Activated CD8-positive, alpha-beta T cell treated with anti-CD3 and anti-CD28 coated beads for 36 hours (primary cell): ENCODE results near the gene HMGN4. TPM values are rescaled to one million over a fixed set of nuclear protein-coding genes. Genes with fewer than 3 reads are reported as not detected.

Source experiments
- ATAC-seq: fragments of 200-7000 bp; cut with Tn5 transposase; one replicate; pipeline ENCODE4 v1.10.0; 2021; ENCODE audit warnings: mild to moderate bottlenecking, moderate library complexity
- CTCF ChIA-PET: fragments of 350-600 bp; sonication (Branson Sonifier 250); formaldehyde crosslinking; loops from one replicate; lab custom pipeline; 2021; ENCODE audit warnings: antibody characterized with exemption; lab: Charles Lee
- POLR2A ChIA-PET: fragments of 350-600 bp; sonication (Branson Sonifier 250); formaldehyde crosslinking; loops from one replicate; lab custom pipeline; 2021; ENCODE audit warnings: antibody characterized with exemption; lab: Charles Lee
- DNase-seq: peaks from one replicate; pipeline ENCODE4 v3.0.0-alpha.2; 2020
- H3K27ac Mint-ChIP-seq: one replicate; pipeline ENCODE4 v1.8.0; 2021; ENCODE audit warnings: mild to moderate bottlenecking, mixed read lengths
- H3K27me3 Mint-ChIP-seq: one replicate; pipeline ENCODE4 v1.8.0; 2021; ENCODE audit warnings: mixed read lengths
- H3K36me3 Mint-ChIP-seq: one replicate; pipeline ENCODE4 v1.8.0; 2021; ENCODE audit warnings: low read depth, mixed read lengths
- H3K4me1 Mint-ChIP-seq: one replicate; pipeline ENCODE4 v1.8.0; 2021; ENCODE audit warnings: low read depth, mixed read lengths
- H3K4me3 Mint-ChIP-seq: one replicate; pipeline ENCODE4 v1.8.0; 2021; ENCODE audit warnings: mild to moderate bottlenecking, moderate library complexity, mixed read lengths
- H3K9me3 Mint-ChIP-seq: one replicate; pipeline ENCODE4 v1.8.0; 2021; ENCODE audit warnings: mixed read lengths
- intact Hi-C: fragments of 100-400 bp; cut with micrococcal nuclease; formaldehyde crosslinking; loops from one replicate; pipeline ENCODE4 v1.10.0; 2022
- total RNA-seq, 2 experiments: library from RNA; stranded (reverse); gene quantifications; one replicate each; pipeline ENCODE4 v1.2.3, GENCODE V29; 2021
- TF ChIP-seq, protein P1 (sequence below): fragments of 200-600 bp; IDR thresholded peaks from one replicate; pipeline ENCODE4 v1.8.0; 2022; ENCODE audit warnings: antibody characterized with exemption, mild to moderate bottlenecking

HMGN4 gene
- total RNA-seq, 2 experiments from 2014 or later: 80.2 to 83.3 TPM

DNA sequence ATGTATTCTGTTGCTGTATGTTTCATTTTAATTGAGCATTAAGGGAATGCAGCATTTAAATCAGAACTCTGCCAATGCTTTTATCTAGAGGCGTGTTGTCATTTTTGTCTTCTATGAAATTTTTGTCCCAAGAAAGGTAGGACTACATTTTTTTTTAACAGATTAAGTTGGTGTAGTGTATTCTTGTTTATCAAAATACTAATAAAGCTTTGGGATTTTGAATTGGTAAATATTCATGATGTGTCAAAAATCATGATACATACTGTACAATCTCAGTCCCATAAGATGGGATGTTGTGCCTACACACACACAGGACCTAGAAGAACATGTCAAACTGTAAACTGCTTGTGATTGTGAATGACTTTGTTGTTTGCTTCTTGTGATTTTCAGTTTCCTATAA lies 11.2 kb upstream of the HMGN4 start:
- H3K9me3 Mint-ChIP-seq: no peaks in the 10 kb centered on the region
- TF ChIP-seq, protein P1, sequence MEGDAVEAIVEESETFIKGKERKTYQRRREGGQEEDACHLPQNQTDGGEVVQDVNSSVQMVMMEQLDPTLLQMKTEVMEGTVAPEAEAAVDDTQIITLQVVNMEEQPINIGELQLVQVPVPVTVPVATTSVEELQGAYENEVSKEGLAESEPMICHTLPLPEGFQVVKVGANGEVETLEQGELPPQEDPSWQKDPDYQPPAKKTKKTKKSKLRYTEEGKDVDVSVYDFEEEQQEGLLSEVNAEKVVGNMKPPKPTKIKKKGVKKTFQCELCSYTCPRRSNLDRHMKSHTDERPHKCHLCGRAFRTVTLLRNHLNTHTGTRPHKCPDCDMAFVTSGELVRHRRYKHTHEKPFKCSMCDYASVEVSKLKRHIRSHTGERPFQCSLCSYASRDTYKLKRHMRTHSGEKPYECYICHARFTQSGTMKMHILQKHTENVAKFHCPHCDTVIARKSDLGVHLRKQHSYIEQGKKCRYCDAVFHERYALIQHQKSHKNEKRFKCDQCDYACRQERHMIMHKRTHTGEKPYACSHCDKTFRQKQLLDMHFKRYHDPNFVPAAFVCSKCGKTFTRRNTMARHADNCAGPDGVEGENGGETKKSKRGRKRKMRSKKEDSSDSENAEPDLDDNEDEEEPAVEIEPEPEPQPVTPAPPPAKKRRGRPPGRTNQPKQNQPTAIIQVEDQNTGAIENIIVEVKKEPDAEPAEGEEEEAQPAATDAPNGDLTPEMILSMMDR: no peak
- H3K27me3 Mint-ChIP-seq: no peaks in the 10 kb centered on the region
- peaks cover 28% of the 10 kb centered on the region for H3K4me1 Mint-ChIP-seq
- intact Hi-C loops: no loop called here
- no peak overlapping the region for H3K27ac Mint-ChIP-seq
- no peak for ATAC-seq
- DNase-seq: no peak
- CTCF ChIA-PET: no interaction called here
- POLR2A ChIA-PET: interaction anchor here (0.8 kb wide), 1 partner anchor 10 kb away, joined by 3 read pairs; no protein-coding TSS in a partner anchor
- peaks cover 1% of the 10 kb centered on the region for H3K36me3 Mint-ChIP-seq
- no peak overlapping the region for H3K4me3 Mint-ChIP-seq

DNA sequence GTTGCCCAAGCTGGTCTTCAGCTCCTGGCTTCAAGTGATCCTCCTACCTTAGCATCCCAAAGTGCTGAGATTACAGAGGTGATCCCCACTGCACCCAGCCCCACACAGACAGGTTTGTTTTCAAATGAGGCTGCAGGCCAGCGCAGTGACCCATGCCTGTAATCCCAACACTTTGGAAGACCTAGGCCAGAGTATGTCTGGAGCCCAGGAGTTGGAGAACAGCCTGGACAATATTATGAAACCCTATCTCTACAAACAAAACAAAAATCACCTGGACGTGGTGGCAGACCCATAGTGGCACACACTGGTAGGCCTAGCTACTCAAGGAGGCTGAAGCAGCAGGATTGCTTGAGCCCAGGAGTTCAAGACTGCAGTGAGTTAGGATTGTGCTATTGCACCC lies 8.0 kb upstream of the HMGN4 start:
- CTCF ChIA-PET: no interaction called here
- DNase-seq (no peak), ATAC-seq (no peak)
- TF ChIP-seq, protein P1: no peak
- intact Hi-C loops: loop anchor here (5.0 kb wide), 1 partner anchor 58 kb away; no protein-coding TSS in a partner anchor
- POLR2A ChIA-PET: no interaction called here
- H3K4me3 Mint-ChIP-seq: no peak overlapping the region
- no peaks in the 10 kb centered on the region for H3K9me3 Mint-ChIP-seq
- H3K4me1 Mint-ChIP-seq: peaks cover 31% of the 10 kb centered on the region
- no peak overlapping the region for H3K27ac Mint-ChIP-seq
- H3K36me3 Mint-ChIP-seq: peaks cover 2% of the 10 kb centered on the region
- no peaks in the 10 kb centered on the region for H3K27me3 Mint-ChIP-seq

DNA sequence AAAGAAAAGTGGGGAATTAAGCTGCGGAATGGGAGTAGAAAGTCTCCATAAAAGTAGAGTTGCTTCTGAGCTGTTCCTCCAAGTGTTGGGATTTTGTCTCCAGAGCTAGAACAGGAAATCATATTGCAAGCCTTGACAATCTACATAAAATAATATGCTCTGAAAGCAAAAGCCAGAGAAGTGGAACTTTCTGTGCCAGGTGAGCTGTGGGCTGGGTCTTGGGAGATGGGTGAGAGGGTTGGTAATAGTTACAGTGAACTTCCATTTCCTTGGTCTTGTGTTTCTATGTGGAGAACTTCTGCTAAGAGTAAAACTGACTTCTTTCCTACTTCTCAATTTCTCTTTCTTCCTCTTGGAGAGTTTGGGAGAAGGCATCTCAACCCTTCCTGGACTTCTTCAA lies 6.3 kb upstream of the HMGN4 start:
- no peak for ATAC-seq
- H3K27me3 Mint-ChIP-seq: no peaks in the 10 kb centered on the region
- H3K4me1 Mint-ChIP-seq: peaks cover 39% of the 10 kb centered on the region
- peak overlapping the region; percentile 86 for H3K4me3 Mint-ChIP-seq
- peak overlapping the region; percentile 88 for H3K27ac Mint-ChIP-seq
- no peaks in the 10 kb centered on the region for H3K9me3 Mint-ChIP-seq
- DNase-seq: no peak
- intact Hi-C loops: loop anchor here (5.0 kb wide), 1 partner anchor 60 kb away; no protein-coding TSS in a partner anchor
- peaks cover 2% of the 10 kb centered on the region for H3K36me3 Mint-ChIP-seq
- CTCF ChIA-PET: interaction anchor here (1.1 to 1.2 kb wide), 2 partner anchors 35 to 190 kb away, joined by 3 read pairs; no protein-coding TSS in a partner anchor
- TF ChIP-seq, protein P1: no peak
- POLR2A ChIA-PET: interaction anchor here (0.6 to 1.8 kb wide), 2 partner anchors 20 to 169 kb away, joined by 3 to 6 read pairs; no protein-coding TSS in a partner anchor

DNA sequence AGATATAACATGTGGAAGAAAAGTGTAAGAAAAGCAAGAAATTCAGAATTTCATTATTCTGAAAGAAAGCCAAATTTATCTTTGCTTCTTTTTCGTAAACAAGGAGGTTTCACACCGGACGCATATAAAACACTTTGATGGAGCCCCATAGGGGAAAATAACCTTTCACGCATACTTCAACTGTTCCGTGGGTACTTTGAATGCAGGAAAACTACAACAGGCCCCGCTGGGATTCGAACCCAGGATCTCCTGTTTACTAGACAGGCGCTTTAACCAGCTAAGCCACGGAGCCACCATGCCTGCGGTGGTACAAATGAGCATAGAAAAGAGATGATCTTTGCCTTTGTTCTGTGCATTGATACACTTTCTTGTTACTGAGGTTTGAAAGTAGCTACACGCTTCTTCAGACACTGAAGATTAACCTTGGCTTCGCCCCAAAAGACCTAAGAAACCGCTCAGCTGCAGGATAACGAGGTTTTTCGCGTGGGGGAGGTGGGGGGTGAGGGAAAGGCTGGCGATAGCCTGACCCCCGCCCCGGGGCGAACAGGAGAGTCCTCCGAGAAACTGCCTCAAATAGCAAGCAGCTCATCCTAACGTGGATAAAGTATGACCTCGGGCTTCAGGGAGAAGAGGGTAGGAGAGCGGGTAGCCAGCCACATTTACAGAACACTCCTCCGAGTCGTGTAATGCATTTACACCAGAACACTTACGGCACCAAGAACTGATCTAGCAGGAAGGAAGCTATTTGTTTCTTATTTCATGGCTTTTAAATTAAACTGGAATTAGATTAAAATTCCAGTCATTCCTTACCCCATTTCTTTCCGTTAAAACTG lies 5.3 kb upstream of the HMGN4 start:
- peak; percentile 97 for DNase-seq
- H3K27ac Mint-ChIP-seq: peak overlapping the region; percentile 88
- CTCF ChIA-PET: interaction anchor here (0.7 to 1.7 kb wide), 7 partner anchors 10 to 192 kb away, joined by 3 to 7 read pairs (median 3); no protein-coding TSS in a partner anchor
- no peaks in the 10 kb centered on the region for H3K9me3 Mint-ChIP-seq
- peaks cover 42% of the 10 kb centered on the region for H3K4me1 Mint-ChIP-seq
- H3K4me3 Mint-ChIP-seq: peak overlapping the region; percentile 86
- H3K36me3 Mint-ChIP-seq: peaks cover 5% of the 10 kb centered on the region
- ATAC-seq: peak; percentile 41
- intact Hi-C loops: loop anchor here (5.0 kb wide), 1 partner anchor 61 kb away; no protein-coding TSS in a partner anchor
- peaks cover 1% of the 10 kb centered on the region for H3K27me3 Mint-ChIP-seq
- POLR2A ChIA-PET: interaction anchor here (0.6 to 1.8 kb wide), 6 partner anchors 12 to 260 kb away, joined by 3 to 9 read pairs (median 4); a partner anchor contains a TSS
- TF ChIP-seq, protein P1: no peak
